ENCODE measurements around the gene BHLHE23. TPM values are rescaled to one million over a fixed set of nuclear protein-coding genes. Genes with fewer than 3 reads are reported as not detected.

BHLHE23 gene
- total RNA-seq, 2 donors from 2014 or later, result 4.0 TPM; not detected in 1

DNA sequence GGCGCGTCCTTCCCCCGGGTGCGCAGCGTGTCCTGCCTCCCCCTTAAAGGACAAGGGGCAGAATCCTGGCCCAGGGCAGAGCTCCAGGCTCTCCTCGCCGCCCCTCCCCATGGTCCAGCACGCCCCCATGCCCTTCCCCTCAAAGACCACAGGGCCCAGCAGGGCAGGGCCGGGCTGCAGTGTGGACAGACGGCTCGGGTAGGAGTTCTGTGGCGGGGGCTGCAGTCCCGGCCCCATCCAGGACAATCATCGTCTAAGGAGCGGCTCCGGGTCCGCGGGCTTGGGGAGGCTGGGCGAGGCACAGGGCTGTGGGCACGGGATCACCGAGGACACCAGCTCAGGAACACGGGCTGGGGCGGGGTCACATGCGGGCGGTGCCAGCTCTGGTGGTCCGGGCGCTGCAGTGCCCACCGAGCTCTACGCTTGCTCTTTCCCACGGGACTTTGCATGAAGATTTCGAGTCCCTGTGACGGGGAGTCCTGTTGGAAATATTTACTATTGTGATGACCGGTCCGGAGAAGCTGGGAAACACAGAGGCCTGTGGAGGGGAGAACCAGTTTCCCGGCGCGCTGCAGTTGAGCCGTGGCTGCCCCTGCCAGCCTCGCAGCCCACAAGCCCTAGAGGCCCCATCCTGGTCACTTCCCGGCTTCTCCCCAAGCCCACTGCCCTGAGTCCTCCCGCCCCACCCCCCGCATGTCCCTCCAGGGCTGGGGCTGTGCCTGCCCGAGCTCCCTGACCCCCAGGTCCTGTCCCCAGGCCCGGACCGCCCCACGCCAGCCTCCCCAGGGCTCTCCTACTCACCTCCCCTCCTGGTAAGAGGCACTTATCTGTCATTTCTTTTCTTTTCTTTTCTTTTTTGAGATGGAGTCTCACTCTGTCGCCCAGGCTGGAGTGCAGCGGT is 33.7 kb downstream of the BHLHE23 start:
- peaks cover 31% of the 10 kb centered on the region for H3K27me3 ChIP-seq (replicated peaks; ENCODE audit: insufficient read depth)
- no peak overlapping the region for H3K4me3 ChIP-seq
- intact Hi-C loops (cut with DNase I), result loop anchor here (1.0 kb wide), 1 partner anchor 36 kb away; no protein-coding TSS in a partner anchor
- DNase-seq (ENCODE audit: low spot score), result no peak
- no peaks in the 10 kb centered on the region for H3K36me3 ChIP-seq
- H3K4me1 ChIP-seq (replicated peaks), result no peaks in the 10 kb centered on the region
- 18% methylated on average over 47 of the region's 48 CpGs for WGBS
- no peak overlapping the region for H3K27ac ChIP-seq
- no peaks in the 10 kb centered on the region for H3K9me3 ChIP-seq
- TF ChIP-seq POLR2AphosphoS5 (IDR thresholded peaks at IDR 0.05) (no peak), POLR2A (IDR thresholded peaks at IDR 0.05) (no peak)
- TF ChIP-seq, protein P1, sequence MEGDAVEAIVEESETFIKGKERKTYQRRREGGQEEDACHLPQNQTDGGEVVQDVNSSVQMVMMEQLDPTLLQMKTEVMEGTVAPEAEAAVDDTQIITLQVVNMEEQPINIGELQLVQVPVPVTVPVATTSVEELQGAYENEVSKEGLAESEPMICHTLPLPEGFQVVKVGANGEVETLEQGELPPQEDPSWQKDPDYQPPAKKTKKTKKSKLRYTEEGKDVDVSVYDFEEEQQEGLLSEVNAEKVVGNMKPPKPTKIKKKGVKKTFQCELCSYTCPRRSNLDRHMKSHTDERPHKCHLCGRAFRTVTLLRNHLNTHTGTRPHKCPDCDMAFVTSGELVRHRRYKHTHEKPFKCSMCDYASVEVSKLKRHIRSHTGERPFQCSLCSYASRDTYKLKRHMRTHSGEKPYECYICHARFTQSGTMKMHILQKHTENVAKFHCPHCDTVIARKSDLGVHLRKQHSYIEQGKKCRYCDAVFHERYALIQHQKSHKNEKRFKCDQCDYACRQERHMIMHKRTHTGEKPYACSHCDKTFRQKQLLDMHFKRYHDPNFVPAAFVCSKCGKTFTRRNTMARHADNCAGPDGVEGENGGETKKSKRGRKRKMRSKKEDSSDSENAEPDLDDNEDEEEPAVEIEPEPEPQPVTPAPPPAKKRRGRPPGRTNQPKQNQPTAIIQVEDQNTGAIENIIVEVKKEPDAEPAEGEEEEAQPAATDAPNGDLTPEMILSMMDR (IDR thresholded peaks at IDR 0.05), result no peak

DNA sequence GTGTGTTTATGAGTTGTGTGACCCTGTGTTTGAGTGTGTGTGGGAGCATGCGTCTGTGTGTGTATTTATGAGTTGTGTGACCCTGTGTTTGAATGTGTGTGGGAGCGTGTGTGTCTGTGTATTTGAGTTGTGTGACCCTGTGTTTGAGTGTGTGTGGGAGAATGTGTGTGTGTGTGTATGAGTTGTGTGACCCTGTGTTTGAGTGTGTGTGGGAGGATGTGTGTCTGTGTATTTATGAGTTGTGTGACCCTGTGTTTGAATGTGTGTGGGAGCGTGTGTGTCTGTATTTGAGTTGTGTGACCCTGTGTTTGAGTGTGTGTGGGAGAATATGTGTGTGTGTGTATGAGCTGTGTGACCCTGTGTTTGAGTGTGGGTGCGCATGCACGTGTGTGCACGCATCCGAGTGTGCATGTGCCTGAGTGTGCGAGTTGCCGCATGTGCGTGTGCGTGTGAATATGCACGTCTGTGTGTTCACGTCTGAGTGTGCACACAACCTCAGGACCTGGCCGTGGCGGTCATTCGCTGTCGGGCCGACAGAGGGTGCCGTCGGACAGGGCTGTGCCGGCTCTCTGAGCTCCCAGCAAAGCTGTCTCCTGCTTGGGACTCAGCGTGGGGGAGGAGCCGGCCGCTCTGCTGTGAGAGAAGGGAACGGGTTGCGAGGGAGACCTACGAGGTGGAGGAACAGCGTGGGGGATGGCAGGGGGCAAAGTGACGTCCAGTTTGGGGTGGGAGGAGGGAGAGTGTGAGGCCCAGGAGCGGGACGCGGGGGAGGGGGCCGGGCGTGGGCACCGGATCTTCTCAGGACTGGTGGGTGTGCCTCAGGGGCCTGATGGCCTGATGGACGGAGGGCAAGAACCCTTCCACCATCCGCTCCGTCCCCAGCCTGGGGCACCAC is 34.6 kb downstream of the BHLHE23 start:
- TF ChIP-seq POLR2A (IDR thresholded peaks at IDR 0.05), result no peak
- TF ChIP-seq POLR2AphosphoS5 (IDR thresholded peaks at IDR 0.05), result peak; percentile 31
- TF ChIP-seq, protein P1 (IDR thresholded peaks at IDR 0.05), result peak; percentile 42 to 95 (median 80)
- peaks cover 24% of the 10 kb centered on the region for H3K27me3 ChIP-seq (replicated peaks; ENCODE audit: insufficient read depth)
- 4% methylated on average over 38 of the region's 38 CpGs for WGBS

DNA sequence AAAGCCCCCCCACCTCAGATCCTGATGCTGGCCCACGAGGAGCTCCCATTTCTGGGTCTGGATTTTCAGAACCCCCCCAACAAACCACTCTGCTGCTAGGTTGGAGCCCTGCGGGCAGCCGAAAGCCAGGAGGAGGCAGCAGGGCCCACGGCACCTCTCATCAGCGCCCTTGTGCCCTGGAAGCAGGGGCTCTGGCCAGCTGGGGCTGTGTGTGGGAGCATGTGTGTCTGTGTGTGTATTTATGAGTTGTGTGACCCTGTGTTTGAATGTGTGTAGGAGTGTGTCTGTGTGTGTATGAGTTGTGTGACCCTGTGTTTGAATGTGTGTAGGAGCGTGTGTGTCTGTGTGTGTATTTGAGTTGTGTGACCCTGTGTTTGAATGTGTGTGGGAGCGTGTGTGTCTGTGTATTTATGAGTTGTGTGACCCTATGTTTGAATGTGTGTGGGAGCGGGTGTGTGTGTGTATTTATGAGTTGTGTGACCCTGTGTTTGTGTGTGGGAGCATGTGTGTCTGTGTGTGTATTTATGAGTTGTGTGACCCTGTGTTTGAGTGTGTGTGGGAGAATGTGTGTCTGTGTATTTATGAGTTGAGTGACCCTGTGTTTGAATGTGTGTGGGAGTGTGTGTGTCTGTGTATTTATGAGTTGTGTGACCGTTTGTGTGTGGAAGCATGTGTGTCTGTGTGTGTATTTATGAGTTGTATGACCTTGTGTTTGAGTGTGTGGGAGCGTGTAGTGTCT is 35.4 kb downstream of the BHLHE23 start:
- no peak overlapping the region for H3K4me3 ChIP-seq
- no peak for DNase-seq (ENCODE audit: low spot score)
- TF ChIP-seq POLR2AphosphoS5 (IDR thresholded peaks at IDR 0.05) (no peak), POLR2A (IDR thresholded peaks at IDR 0.05) (no peak)
- TF ChIP-seq, protein P1 (IDR thresholded peaks at IDR 0.05), result no peak
- no peaks in the 10 kb centered on the region for H3K4me1 ChIP-seq (replicated peaks)
- intact Hi-C loops (cut with DNase I), result no loop called here
- no peaks in the 10 kb centered on the region for H3K9me3 ChIP-seq
- 70% methylated on average over 10 of the region's 10 CpGs for WGBS
- no peak overlapping the region for H3K27ac ChIP-seq
- H3K36me3 ChIP-seq, result no peaks in the 10 kb centered on the region
- peaks cover 20% of the 10 kb centered on the region for H3K27me3 ChIP-seq (replicated peaks; ENCODE audit: insufficient read depth)

More for the DNA sequence above, 34.6 kb downstream of the BHLHE23 start:
- intact Hi-C loops (cut with DNase I), result loop anchor here (1.0 kb wide), 1 partner anchor 37 kb away; no protein-coding TSS in a partner anchor
- H3K36me3 ChIP-seq, result no peaks in the 10 kb centered on the region
- no peaks in the 10 kb centered on the region for H3K4me1 ChIP-seq (replicated peaks)
- peak; percentile 77 for DNase-seq (ENCODE audit: low spot score)
- H3K27ac ChIP-seq, result no peak overlapping the region
- H3K9me3 ChIP-seq, result no peaks in the 10 kb centered on the region
- no peak overlapping the region for H3K4me3 ChIP-seq

DNA sequence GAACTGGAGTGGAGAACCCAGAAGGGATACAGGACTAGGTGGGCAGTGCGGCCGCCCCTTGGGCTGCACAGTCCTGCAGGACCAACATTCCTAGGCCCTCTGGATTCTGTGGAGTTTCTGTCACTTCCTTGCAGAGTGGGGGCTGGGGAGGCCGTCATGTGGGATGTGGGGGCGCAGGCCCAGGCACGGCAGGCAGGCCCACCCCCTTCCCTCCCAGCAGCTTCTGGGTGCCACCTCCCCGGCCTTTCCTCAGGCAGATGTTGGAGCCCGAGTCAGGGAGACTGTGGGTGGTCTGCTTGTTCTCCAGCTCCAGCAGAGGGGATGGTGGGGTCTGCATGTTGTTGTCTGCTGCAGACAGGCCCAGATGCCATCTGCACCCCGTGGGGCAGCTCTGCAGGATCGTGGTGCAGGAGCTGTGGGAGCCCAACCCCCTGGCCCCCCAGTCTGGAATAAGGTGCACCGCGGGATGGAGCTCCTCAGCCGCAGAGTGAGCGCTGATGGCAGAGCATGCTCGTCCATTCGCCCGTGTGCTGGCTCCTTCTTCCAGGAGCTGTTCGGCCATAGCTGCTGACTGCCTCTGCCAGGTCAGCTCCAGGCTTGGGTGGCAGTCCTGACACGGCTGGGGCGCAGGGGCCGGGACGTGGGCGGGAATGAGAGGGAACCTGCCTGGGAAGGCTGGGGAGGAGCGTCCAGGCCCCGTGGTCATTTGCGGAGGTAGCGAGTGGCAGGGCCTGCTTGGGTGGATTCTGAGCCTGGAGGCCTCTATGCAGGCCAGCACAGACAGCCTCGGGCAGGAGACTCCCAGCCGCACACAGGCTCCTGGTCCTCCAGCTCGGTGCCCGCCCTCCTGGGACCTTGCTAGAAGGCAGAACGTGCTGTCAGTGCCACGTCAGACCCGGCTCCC is 36.2 kb downstream of the BHLHE23 start:
- Histone ChIP-seq H3K4me3 (no peak overlapping the region), H3K27ac (no peak overlapping the region), H3K9me3 (no peaks in the 10 kb centered on the region), H3K4me1 (replicated peaks) (no peaks in the 10 kb centered on the region), H3K36me3 (no peaks in the 10 kb centered on the region), H3K27me3 (replicated peaks; ENCODE audit: insufficient read depth) (peaks cover 20% of the 10 kb centered on the region)
- WGBS, result 44% methylated on average over 22 of the region's 33 CpGs
- intact Hi-C loops (cut with DNase I), result no loop called here
- DNase-seq (ENCODE audit: low spot score), result no peak
- TF ChIP-seq POLR2A (IDR thresholded peaks at IDR 0.05), result no peak
- TF ChIP-seq, protein P1 (IDR thresholded peaks at IDR 0.05), result no peak
- no peak for TF ChIP-seq POLR2AphosphoS5 (IDR thresholded peaks at IDR 0.05)

Measured in prostate gland (tissue), 2 donors.